Colonic mucosa (tissue), 4 donors: ENCODE results near the gene DNMT1. TPM values are rescaled to one million over a fixed set of nuclear protein-coding genes. Genes with fewer than 3 reads are reported as not detected.

ENCODE experiments used
- DNase-seq: peaks from one replicate; pipeline ENCODE4 v3.0.0-alpha.2; 2020
- H3K27ac ChIP-seq: fragments of 200-600 bp; one replicate; pipeline ENCODE4 v1.8.0; 2021
- H3K27me3 ChIP-seq: fragments of 200-600 bp; one replicate; pipeline ENCODE4 v1.8.0; 2021
- H3K36me3 ChIP-seq: fragments of 200-600 bp; one replicate; pipeline ENCODE4 v1.8.0; 2021
- H3K4me1 ChIP-seq: fragments of 200-600 bp; one replicate; pipeline ENCODE4 v1.8.0; 2021; ENCODE audit warnings: mild to moderate bottlenecking
- H3K4me3 ChIP-seq: fragments of 200-600 bp; one replicate; pipeline ENCODE4 v1.8.0; 2021
- H3K9ac ChIP-seq, 2 donors: one replicate each; pipeline ENCODE4 v1.7.0; 2013; ENCODE audit warnings: control low read depth in 2 of 2, low read depth in 2 of 2, low read length in 2 of 2
- H3K9me3 ChIP-seq: fragments of 200-600 bp; one replicate; pipeline ENCODE4 v1.8.0; 2021
- intact Hi-C: fragments of 100-400 bp; cut with DNase I; formaldehyde crosslinking; loops from one replicate; pipeline ENCODE4 v1.14.1; 2022
- total RNA-seq, 2 donors: library from RNA; stranded (reverse); fragmentation: NEBNext Ultra II Directional in 1 of 2; extraction: Animal tissue kit (Norgen Biotek cat#: 25700) in 1 of 2; gene quantifications; one replicate each; pipeline ENCODE4 v1.2.1, GENCODE V29; 2021
- TF ChIP-seq, protein P1 (sequence below): fragments of 200-600 bp; IDR thresholded peaks from one replicate; pipeline ENCODE4 v1.8.0; 2022; ENCODE audit warnings: antibody characterized with exemption, mild to moderate bottlenecking
- donor health status: healthy.
- donor health status: DM: no; HTN: no; CAD: no.
- donor health status: DM: no; HTN: no; CAD: no.

The DNMT1 gene
- total RNA-seq, 2 donors from 2014 or later: 36.3 to 139 TPM

DNA sequence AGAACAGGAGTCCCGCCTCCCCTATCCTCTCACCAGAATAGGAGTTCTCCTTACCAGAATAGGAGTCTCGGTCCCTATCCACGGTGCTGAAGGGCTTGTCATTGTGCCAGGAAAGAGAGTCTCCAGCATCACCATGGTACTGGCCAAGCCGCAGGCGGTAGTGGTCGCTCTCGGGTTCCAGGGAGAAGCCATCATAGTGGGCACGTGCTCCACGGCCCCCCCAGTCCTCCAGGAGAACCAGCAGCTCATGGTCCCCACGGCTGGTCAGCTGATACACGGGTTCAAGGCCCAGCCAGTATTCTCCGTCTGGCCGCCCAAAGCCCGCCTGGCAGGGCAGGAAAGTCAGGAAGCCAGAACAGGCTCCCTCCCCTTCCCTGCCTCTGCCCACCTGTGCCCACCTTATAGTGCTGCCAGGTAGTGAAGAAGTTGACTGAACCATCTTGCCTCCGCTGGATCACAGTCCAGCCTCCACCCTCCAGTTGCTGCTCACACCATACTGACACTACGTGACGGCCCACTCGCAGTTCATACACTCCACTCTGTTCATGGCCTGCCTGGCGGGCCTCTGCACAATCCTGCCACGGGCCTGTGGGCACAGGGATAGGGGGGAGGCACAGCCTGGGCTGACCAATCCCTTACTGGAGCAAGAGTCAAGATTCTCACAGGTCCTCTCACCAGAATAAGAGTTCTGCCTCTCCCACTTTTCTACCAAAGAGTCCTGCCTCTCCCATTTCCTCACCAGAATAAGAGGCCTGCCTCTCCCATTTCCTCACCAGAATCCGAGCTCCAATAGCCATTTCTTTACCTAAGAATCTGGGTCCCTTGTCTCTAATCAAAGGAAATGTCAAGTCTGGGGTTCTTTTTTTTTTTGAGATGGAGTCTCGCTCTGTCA lies 101.2 kb downstream of the DNMT1 start:
- TF ChIP-seq, protein P1, sequence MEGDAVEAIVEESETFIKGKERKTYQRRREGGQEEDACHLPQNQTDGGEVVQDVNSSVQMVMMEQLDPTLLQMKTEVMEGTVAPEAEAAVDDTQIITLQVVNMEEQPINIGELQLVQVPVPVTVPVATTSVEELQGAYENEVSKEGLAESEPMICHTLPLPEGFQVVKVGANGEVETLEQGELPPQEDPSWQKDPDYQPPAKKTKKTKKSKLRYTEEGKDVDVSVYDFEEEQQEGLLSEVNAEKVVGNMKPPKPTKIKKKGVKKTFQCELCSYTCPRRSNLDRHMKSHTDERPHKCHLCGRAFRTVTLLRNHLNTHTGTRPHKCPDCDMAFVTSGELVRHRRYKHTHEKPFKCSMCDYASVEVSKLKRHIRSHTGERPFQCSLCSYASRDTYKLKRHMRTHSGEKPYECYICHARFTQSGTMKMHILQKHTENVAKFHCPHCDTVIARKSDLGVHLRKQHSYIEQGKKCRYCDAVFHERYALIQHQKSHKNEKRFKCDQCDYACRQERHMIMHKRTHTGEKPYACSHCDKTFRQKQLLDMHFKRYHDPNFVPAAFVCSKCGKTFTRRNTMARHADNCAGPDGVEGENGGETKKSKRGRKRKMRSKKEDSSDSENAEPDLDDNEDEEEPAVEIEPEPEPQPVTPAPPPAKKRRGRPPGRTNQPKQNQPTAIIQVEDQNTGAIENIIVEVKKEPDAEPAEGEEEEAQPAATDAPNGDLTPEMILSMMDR: no peak
- no peaks in the 10 kb centered on the region for H3K4me1 ChIP-seq
- no peaks in the 10 kb centered on the region for H3K27me3 ChIP-seq
- H3K4me3 ChIP-seq: no peak overlapping the region
- H3K9me3 ChIP-seq: no peaks in the 10 kb centered on the region
- no peaks in the 10 kb centered on the region for H3K36me3 ChIP-seq
- no peak for DNase-seq
- no peak overlapping the region for H3K9ac ChIP-seq
- H3K27ac ChIP-seq: no peak overlapping the region
- intact Hi-C loops: no loop called here

DNA sequence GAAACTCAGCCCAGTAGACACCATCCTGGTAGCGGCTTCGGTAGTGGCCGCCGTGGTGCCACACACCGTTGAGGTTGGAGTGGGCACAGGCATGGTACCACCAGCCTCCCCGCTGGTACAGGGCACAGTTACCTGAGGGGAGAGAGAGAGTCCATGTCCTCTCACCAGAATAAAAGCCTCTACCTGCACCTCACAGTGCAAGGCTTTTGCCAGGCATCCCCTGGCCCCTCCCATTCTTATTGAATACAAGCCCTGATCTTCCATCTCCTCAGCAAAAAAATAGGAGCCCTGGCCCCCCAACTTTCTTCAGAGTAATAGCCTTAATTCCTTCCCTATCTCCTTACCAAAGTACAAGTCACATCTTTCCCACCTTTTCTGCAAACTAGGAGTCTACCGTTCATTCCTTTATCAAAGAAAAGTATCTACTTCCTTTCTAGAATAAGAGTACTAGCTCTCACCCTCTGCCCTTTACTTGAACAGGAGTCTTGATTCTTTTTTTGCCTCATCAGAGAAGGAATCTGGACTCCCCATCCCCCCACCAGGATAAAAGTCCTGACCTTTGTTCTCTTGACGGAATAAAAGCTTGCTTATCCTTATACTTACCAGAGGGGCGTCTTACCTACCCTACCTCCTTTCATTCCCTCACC lies 102.0 kb downstream of the DNMT1 start:
- Histone ChIP-seq H3K4me1 (no peaks in the 10 kb centered on the region), H3K4me3 (no peak overlapping the region), H3K9me3 (no peaks in the 10 kb centered on the region), H3K27me3 (no peaks in the 10 kb centered on the region), H3K36me3 (no peaks in the 10 kb centered on the region), H3K27ac (no peak overlapping the region), H3K9ac (no peak overlapping the region)
- TF ChIP-seq, protein P1: no peak
- intact Hi-C loops: no loop called here
- DNase-seq: no peak

DNA sequence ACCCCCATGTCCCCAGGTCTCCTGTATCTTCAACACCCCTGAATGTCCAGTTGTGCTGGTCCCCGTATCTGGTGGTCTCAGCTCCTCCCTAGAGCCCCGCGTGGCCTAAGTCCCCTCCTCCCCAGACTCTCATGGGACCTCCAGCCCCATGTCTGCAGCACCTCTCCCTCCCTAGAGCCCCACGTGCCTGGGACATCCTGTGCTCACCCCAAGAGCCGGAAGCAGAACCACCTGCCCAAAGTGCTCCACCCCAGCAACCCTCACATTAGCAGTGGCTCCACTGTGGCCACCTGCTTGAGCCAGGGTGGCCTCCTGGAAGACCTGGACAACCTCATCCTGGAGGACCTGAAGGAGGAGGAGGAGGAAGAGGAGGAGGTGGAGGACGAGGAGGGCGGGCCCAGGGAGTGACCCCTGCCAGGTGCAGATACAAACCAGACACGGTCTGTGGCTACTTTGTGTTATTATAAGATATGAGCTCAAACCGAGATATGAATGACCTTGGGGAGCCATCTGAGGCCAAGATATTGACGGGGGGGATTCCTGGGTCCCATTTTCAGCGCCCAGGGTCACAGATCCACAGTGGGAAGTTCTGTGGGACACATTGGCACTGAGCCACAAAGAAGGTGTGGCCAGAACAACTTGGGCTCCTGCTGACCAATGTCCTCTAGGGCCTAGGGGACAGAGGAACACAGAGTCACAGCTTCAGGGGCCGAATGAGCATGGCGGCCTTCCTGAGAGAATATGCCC lies 102.7 kb downstream of the DNMT1 start:
- H3K36me3 ChIP-seq: no peaks in the 10 kb centered on the region
- H3K4me3 ChIP-seq: no peak overlapping the region
- no peaks in the 10 kb centered on the region for H3K4me1 ChIP-seq
- no peaks in the 10 kb centered on the region for H3K27me3 ChIP-seq
- intact Hi-C loops: no loop called here
- H3K27ac ChIP-seq: no peak overlapping the region
- TF ChIP-seq, protein P1: no peak
- no peak overlapping the region for H3K9ac ChIP-seq
- no peak for DNase-seq
- no peaks in the 10 kb centered on the region for H3K9me3 ChIP-seq

DNA sequence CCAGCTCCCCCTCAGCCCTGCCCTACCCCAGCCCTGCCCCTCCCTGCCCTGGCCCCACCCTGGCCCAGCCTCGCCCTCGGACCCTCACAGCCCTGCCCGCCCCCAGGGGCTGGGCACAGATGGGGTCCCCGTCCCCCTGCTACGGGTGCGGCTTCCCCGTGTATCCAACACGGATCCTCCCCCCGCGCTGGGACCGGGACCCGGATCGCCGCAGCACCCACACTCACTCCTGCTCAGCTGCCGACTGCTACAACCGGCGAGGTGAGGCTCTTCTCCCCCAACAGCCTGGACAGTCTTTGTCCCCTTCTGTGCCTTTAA lies 103.4 kb downstream of the DNMT1 start:
- no peaks in the 10 kb centered on the region for H3K4me1 ChIP-seq
- no peak for DNase-seq
- H3K9me3 ChIP-seq: no peaks in the 10 kb centered on the region
- H3K9ac ChIP-seq: no peak overlapping the region
- H3K27me3 ChIP-seq: no peaks in the 10 kb centered on the region
- TF ChIP-seq, protein P1: no peak
- H3K36me3 ChIP-seq: no peaks in the 10 kb centered on the region
- no peak overlapping the region for H3K27ac ChIP-seq
- no peak overlapping the region for H3K4me3 ChIP-seq
- intact Hi-C loops: no loop called here

DNA sequence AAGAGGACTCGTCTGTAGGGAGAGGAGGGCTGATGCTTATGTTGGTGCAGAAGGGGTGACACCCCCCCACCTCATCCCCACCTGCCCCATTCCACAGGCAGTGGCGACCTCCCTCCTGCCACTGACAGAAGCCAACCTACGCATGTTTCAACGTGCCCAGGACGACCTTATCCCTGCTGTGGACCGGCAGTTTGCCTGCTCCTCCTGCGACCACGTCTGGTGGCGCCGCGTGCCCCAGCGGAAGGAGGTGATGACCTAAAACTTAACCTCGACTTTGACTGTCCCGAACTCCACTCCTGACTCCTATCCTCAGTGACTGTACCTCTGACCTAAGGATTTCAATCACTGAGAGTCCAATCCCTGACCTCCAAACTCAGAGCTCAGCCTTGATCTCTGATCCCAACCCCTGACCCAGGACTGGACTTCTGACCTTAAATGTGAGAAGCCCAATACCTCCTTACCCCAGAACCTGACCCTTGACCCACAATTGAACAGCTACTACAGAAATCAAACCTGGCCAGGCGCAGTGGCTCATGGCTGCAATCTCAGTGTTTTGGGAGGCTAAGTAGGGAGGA lies 104.9 kb downstream of the DNMT1 start:
- DNase-seq: no peak
- H3K27me3 ChIP-seq: no peaks in the 10 kb centered on the region
- H3K9ac ChIP-seq: no peak overlapping the region
- no peak overlapping the region for H3K4me3 ChIP-seq
- intact Hi-C loops: no loop called here
- TF ChIP-seq, protein P1: no peak
- no peaks in the 10 kb centered on the region for H3K9me3 ChIP-seq
- no peaks in the 10 kb centered on the region for H3K4me1 ChIP-seq
- H3K36me3 ChIP-seq: no peaks in the 10 kb centered on the region
- no peak overlapping the region for H3K27ac ChIP-seq
